Vagina (tissue), 2 donors: Measurements from ENCODE around the gene ISG20L2.

Source experiments
- CTCF ChIP-seq, 3 experiments: fragments of 450-650 bp in 2 of 3; fragments of 200-600 bp in 1 of 3; sonication (generic) in 1 of 3; IDR thresholded peaks; one replicate each; pipeline ENCODE4 v1.5.1; 2017 to 2019; ENCODE audit warnings: antibody characterized with exemption in 3 of 3, mild to moderate bottlenecking in 2 of 3, moderate library complexity in 2 of 3
- POLR2A ChIP-seq, 2 donors: fragments of 450-650 bp; IDR thresholded peaks; one replicate each; pipeline ENCODE4 v1.6.1; 2017; ENCODE audit warnings: antibody characterized with exemption in 2 of 2, mild to moderate bottlenecking in 2 of 2, moderate library complexity in 2 of 2

GRCh38 chr1:156740237-156740740 lies 11.7 kb upstream of the ISG20L2 start:
- no peak for TF ChIP-seq POLR2A (IDR thresholded peaks at IDR 0.05)
- no peak for TF ChIP-seq CTCF (IDR thresholded peaks at IDR 0.05)
